Smooth muscle cell (in vitro differentiated cells): ENCODE data around the gene ZNF891. TPM values are rescaled to one million over a fixed set of nuclear protein-coding genes. Genes with fewer than 3 reads are reported as not detected.
A peak's percentile ranks its signal among the peaks of the same experiment; 100 is the strongest.

Experiments
- DNase-seq: peaks from one replicate; lab custom pipeline; 2025; ENCODE audit not compliant: unreplicated experiment; lab: John Stamatoyannopoulos, UW
- H2AFZ ChIP-seq: fragments of 200-600 bp; sonication (generic); 2 replicates; pipeline ENCODE4 v1.6.0; 2016; ENCODE audit warnings: antibody characterized with exemption, low read depth, mild to moderate bottlenecking
- H3F3A ChIP-seq: fragments of 200-600 bp; sonication (generic); 2 replicates; pipeline ENCODE4 v1.6.0; 2017; ENCODE audit warnings: antibody characterized with exemption, low read depth
- H3K27ac ChIP-seq: fragments of 200-600 bp; sonication (generic); 2 replicates; pipeline ENCODE4 v1.5.1; 2016; ENCODE audit warnings: low read depth, mild to moderate bottlenecking
- H3K27me3 ChIP-seq: fragments of 200-600 bp; sonication (generic); 2 replicates; pipeline ENCODE4 v1.6.1; 2016; ENCODE audit warnings: low read depth, mild to moderate bottlenecking
- H3K36me3 ChIP-seq: fragments of 200-600 bp; sonication (generic); 2 replicates; pipeline ENCODE4 v1.5.1; 2016; ENCODE audit warnings: low read depth
- H3K4me1 ChIP-seq: fragments of 200-600 bp; sonication (generic); 2 replicates; pipeline ENCODE4 v1.5.1; 2016; ENCODE audit warnings: low read depth
- H3K4me2 ChIP-seq: fragments of 200-600 bp; sonication (generic); 2 replicates; pipeline ENCODE4 v1.6.0; 2016; ENCODE audit warnings: mild to moderate bottlenecking
- H3K4me3 ChIP-seq: fragments of 200-600 bp; sonication (generic); 2 replicates; pipeline ENCODE4 v1.5.1; 2016; ENCODE audit warnings: mild to moderate bottlenecking
- H3K79me2 ChIP-seq: fragments of 200-600 bp; sonication (generic); 2 replicates; pipeline ENCODE4 v1.6.0; 2016; ENCODE audit warnings: low read depth, mild to moderate bottlenecking
- H3K9ac ChIP-seq: fragments of 200-600 bp; sonication (generic); 2 replicates; pipeline ENCODE4 v1.6.0; 2016; ENCODE audit warnings: low read depth
- H3K9me3 ChIP-seq: fragments of 200-600 bp; sonication (generic); replicated peaks from 2 replicates; pipeline ENCODE4 v1.5.1; 2016; ENCODE audit warnings: low read depth
- H4K20me1 ChIP-seq: fragments of 200-600 bp; sonication (generic); 2 replicates; pipeline ENCODE4 v1.6.0; 2016; ENCODE audit warnings: low read depth
- CTCF ChIP-seq: fragments of 200-600 bp; sonication (generic); IDR thresholded peaks from 2 replicates; pipeline ENCODE4 v1.5.1; 2017; ENCODE audit warnings: borderline replicate concordance, mild to moderate bottlenecking, antibody characterized with exemption; ENCODE audit not compliant: insufficient read depth, poor library complexity, severe bottlenecking
- WGBS: methylation state at CpG from one replicate; pipeline ENCODE4 v1.1.7; 2016; ENCODE audit warnings: low lambda C conversion rate; 5-methylcytosine and 5-hydroxymethylcytosine counted together
- polyA plus RNA-seq: library from polyadenylated mRNA; unstranded; fragments of >200 nt; fragmentation: Nextera tagmentation; extraction: Ambion mirVana; gene quantifications from 2 replicates; pipeline ENCODE4 v1.2.1, GENCODE V29; 2016
- total RNA-seq: library from RNA; depleted of rRNA; stranded (reverse); fragments of >200 nt; gene quantifications from 2 replicates; pipeline ENCODE4 v1.2.3, GENCODE V29; 2014

Gene ZNF891
- total and polyA plus RNA-seq, 2 experiments from 2014 or later: 0.25 to 0.90 TPM

- 1% methylated on average over 17 of the region's 17 CpGs for WGBS
- H2AFZ ChIP-seq: peak overlapping the region; percentile 92
- H3K9ac ChIP-seq: peak overlapping the region; percentile 78
Measured at GRCh38 chr12:133130808-133131128, 694 bp upstream of the ZNF891 start.

GRCh38 chr12:133129368-133130037 is 571 bp downstream of the ZNF891 start:
- Histone ChIP-seq H3K9ac (peak overlapping the region; percentile 78), H4K20me1 (no peaks in the 10 kb centered on the region), H3K79me2 (peaks cover 49% of the 10 kb centered on the region), H3K36me3 (peaks cover 27% of the 10 kb centered on the region), H3K4me1 (peaks cover 7% of the 10 kb centered on the region), H2AFZ (peak overlapping the region; percentile 99), H3K4me3 (peak overlapping the region; percentile 68), H3K27me3 (no peaks in the 10 kb centered on the region), H3K27ac (peak overlapping the region; percentile 85), H3K4me2 (peak overlapping the region; percentile 93), H3K9me3 (peaks cover 37% of the 10 kb centered on the region), H3F3A (no peaks in the 10 kb centered on the region)
- WGBS: 44% methylated on average over 14 of the region's 26 CpGs
- no peak for TF ChIP-seq CTCF
- DNase-seq: no peak

More at GRCh38 chr12:133130808-133131128, 694 bp upstream of the ZNF891 start:
- Histone ChIP-seq H3K4me3 (peak overlapping the region; percentile 68), H3K79me2 (peaks cover 43% of the 10 kb centered on the region), H3K9me3 (peaks cover 24% of the 10 kb centered on the region), H3K4me1 (peaks cover 7% of the 10 kb centered on the region), H3K4me2 (peak overlapping the region; percentile 93), H3K36me3 (peaks cover 33% of the 10 kb centered on the region), H3F3A (no peaks in the 10 kb centered on the region), H4K20me1 (no peaks in the 10 kb centered on the region), H3K27me3 (no peaks in the 10 kb centered on the region), H3K27ac (peak overlapping the region; percentile 85)
- no peak for TF ChIP-seq CTCF
- no peak for DNase-seq

GRCh38 chr12:133124674-133125073 is 5.4 kb downstream of the ZNF891 start:
- whole genome bisulfite sequencing: 96% methylated on average over 2 of the region's 2 CpGs
- DNase-seq: no peak
- H3K27me3 ChIP-seq: no peaks in the 10 kb centered on the region
- peaks cover 84% of the 10 kb centered on the region for H3K9me3 ChIP-seq
- H3K9ac ChIP-seq: no peak overlapping the region
- H3K79me2 ChIP-seq: peaks cover 31% of the 10 kb centered on the region
- no peaks in the 10 kb centered on the region for H4K20me1 ChIP-seq
- no peak overlapping the region for H3K4me3 ChIP-seq
- no peak overlapping the region for H3K27ac ChIP-seq
- no peaks in the 10 kb centered on the region for H3K4me1 ChIP-seq
- no peak overlapping the region for H3K4me2 ChIP-seq
- TF ChIP-seq CTCF: no peak
- no peaks in the 10 kb centered on the region for H3F3A ChIP-seq
- no peak overlapping the region for H2AFZ ChIP-seq
- peaks cover 57% of the 10 kb centered on the region for H3K36me3 ChIP-seq
